Stomach (tissue), 9 donors: ENCODE measurements around the gene CNTN4. TPM values are rescaled to one million over a fixed set of nuclear protein-coding genes. Genes with fewer than 3 reads are reported as not detected.

Source experiments
- DNase-seq, 2 donors: peaks; one replicate each; pipeline versions ENCODE4 v3.0.0 to v3.0.0-alpha.2; 2013 to 2019
- H3K27ac ChIP-seq, 5 donors: fragments of 200-600 bp in 4 of 5; sonication (generic) in 4 of 5; one replicate each; pipeline ENCODE4 v1.5.1; 2013 to 2019; ENCODE audit warnings: mild to moderate bottlenecking in 1 of 5, moderate library complexity in 1 of 5
- H3K27me3 ChIP-seq, 3 donors: fragments of 200-600 bp; sonication (generic); one replicate each; pipeline ENCODE4 v1.5.1; 2017 to 2019; ENCODE audit warnings: mixed run types in 1 of 3
- H3K36me3 ChIP-seq, 4 donors: fragments of 200-600 bp; sonication (generic); 1 replicate in 3 of 4; 2 replicates in 1 of 4; pipeline ENCODE4 v1.5.1; 2016 to 2019
- H3K4me1 ChIP-seq, 4 donors: fragments of 200-600 bp; sonication (generic); one replicate each; pipeline ENCODE4 v1.5.1; 2016 to 2019
- H3K4me3 ChIP-seq, 4 donors: fragments of 200-600 bp; sonication (generic) in 3 of 4; one replicate each; pipeline ENCODE4 v1.5.1; 2016 to 2019; ENCODE audit warnings: mild to moderate bottlenecking in 1 of 4
- H3K9me3 ChIP-seq, 4 donors: fragments of 200-600 bp; sonication (generic); one replicate each; pipeline ENCODE4 v1.5.1; 2016 to 2019
- EP300 ChIP-seq: sonication (generic); formaldehyde crosslinking; IDR thresholded peaks from one replicate; pipeline ENCODE4 v1.6.1; 2017; ENCODE audit warnings: antibody characterized with exemption
- POLR2A ChIP-seq, 4 donors: fragments of 450-650 bp; IDR thresholded peaks; one replicate each; pipeline ENCODE4 v1.6.1; 2016; ENCODE audit warnings: antibody characterized with exemption in 4 of 4, control low read depth in 2 of 4, mild to moderate bottlenecking in 1 of 4, moderate library complexity in 1 of 4
- POLR2AphosphoS5 ChIP-seq, 3 donors: sonication (generic); formaldehyde crosslinking; IDR thresholded peaks; one replicate each; pipeline ENCODE4 v1.6.1; 2016; ENCODE audit warnings: antibody characterized with exemption in 3 of 3
- WGBS, 5 donors: extraction: QIAGEN DNeasy Blood & Tissue Kit in 3 of 5; methylation state at CpG; one replicate each; pipeline versions ENCODE4 v1.1.5 to v1.1.7; 2013 to 2018; 5-methylcytosine and 5-hydroxymethylcytosine counted together
- intact Hi-C: fragments of 100-400 bp; cut with DNase I; formaldehyde crosslinking; loops from one replicate; pipeline ENCODE4 v1.15.1; 2023; ENCODE audit warnings: low total_unique reads
- polyA plus RNA-seq, 3 donors: library from polyadenylated mRNA; stranded (reverse); fragments of 200-250 nt; gene quantifications; one replicate each; pipeline ENCODE4 v1.2.3, GENCODE V29; 2013
- total RNA-seq, 5 donors: library from RNA; depleted of rRNA; stranded (reverse); fragments of >200 nt; gene quantifications; one replicate each; pipeline versions ENCODE4 v1.1.0 to v1.2.3, GENCODE V29; 2014 to 2016
- TF ChIP-seq, protein P1 (sequence below), 7 experiments: fragments of 450-650 bp in 4 of 7; fragments of 200-600 bp in 3 of 7; sonication (generic) in 3 of 7; IDR thresholded peaks; one replicate each; pipeline ENCODE4 v1.5.1; 2016 to 2019; ENCODE audit warnings: antibody characterized with exemption in 7 of 7, control low read depth in 2 of 7, mild to moderate bottlenecking in 1 of 7
- donor health status: healthy with polysubstance abuse.
- donor health status: Bipolar disorder and iron deficiency.
- donor health status: healthy.

CNTN4 gene
- total and polyA plus RNA-seq, 8 donors = 0.45 to 97.0 (median 5.6) TPM

DNA sequence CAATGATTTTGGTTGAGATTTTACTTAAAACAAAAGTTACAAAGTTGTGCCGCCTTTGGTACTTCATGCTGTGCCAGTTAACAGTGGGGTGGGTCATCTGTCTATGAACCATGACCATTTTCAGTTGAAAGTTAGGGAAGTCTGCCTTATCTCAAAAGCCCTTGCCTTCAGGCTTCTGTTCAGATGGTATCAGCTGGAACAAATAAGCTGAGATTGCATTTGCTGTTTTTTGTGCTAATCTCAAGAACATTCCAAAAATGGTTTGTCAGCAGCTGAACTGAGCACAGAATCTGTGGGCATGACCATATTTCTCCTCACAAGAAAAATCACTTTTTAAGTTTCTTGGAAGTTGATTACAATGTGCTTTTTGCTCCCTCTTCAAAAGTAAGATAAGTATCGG lies 869.2 kb downstream of the CNTN4 start:
- Histone ChIP-seq H3K4me1 (no peaks in the 10 kb centered on the region), H3K4me3 (no peak overlapping the region), H3K27ac (no peak overlapping the region), H3K27me3 (no peaks in the 10 kb centered on the region), H3K9me3 (no peaks in the 10 kb centered on the region), H3K36me3 (no peaks in the 10 kb centered on the region)
- intact Hi-C loops = no loop called here
- 37 to 67% (median 56%) methylated on average over 2 of the region's 2 CpGs for WGBS, 5 donors
- TF ChIP-seq, protein P1, sequence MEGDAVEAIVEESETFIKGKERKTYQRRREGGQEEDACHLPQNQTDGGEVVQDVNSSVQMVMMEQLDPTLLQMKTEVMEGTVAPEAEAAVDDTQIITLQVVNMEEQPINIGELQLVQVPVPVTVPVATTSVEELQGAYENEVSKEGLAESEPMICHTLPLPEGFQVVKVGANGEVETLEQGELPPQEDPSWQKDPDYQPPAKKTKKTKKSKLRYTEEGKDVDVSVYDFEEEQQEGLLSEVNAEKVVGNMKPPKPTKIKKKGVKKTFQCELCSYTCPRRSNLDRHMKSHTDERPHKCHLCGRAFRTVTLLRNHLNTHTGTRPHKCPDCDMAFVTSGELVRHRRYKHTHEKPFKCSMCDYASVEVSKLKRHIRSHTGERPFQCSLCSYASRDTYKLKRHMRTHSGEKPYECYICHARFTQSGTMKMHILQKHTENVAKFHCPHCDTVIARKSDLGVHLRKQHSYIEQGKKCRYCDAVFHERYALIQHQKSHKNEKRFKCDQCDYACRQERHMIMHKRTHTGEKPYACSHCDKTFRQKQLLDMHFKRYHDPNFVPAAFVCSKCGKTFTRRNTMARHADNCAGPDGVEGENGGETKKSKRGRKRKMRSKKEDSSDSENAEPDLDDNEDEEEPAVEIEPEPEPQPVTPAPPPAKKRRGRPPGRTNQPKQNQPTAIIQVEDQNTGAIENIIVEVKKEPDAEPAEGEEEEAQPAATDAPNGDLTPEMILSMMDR (IDR thresholded peaks at IDR 0.05) = no peak
- no peak for TF ChIP-seq EP300
- TF ChIP-seq POLR2AphosphoS5 (IDR thresholded peaks at IDR 0.05) = no peak
- no peak for TF ChIP-seq POLR2A (IDR thresholded peaks at IDR 0.05)
- DNase-seq = no peak

DNA sequence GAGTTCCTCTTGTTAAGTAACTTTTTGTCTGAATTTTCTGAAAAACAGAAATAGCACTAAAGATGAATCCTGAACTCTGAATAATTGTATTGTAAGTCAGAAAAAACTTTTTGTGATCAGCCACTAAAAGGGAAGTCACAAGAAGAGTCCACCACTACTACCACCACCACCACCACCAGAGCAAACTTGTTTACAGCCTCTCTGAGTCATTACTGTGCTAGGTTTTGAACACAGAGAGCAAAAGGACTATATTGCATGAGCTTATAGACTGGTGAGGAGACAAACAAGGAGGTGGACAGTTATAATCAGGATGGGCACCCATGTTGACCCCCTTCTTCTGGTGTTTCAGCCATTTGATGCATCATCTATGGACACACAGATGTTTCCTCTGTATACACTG lies 869.8 kb downstream of the CNTN4 start:
- no peak for DNase-seq
- intact Hi-C loops = no loop called here
- no peak for TF ChIP-seq EP300
- H3K4me3 ChIP-seq = no peak overlapping the region
- H3K9me3 ChIP-seq = no peaks in the 10 kb centered on the region
- H3K27ac ChIP-seq = no peak overlapping the region
- H3K27me3 ChIP-seq = no peaks in the 10 kb centered on the region
- H3K36me3 ChIP-seq = no peaks in the 10 kb centered on the region
- H3K4me1 ChIP-seq = no peaks in the 10 kb centered on the region

DNA sequence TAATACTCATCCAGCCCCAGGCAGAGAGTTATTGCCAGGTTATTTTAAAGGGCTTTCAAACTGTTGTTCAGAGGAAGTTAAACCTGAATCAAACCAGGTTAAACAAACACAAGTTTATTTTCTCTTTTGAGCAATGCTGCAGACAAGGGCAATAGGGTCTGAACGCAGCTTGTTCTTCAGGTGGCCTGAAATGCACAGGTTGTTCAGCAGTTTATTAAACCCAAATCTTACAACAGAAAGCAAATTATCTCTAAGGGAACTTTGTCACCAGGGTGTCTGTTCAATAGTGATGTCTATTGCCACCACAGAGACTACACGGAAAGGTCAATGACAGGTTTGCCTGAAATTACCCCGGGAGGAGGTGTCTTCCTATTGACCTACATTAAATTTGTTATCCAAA lies 877.5 kb downstream of the CNTN4 start:
- DNase-seq = no peak
- intact Hi-C loops = no loop called here
- 64 to 71% (median 69%) methylated on average over 3 of the region's 3 CpGs for WGBS, 5 donors
- Histone ChIP-seq H3K4me1 (no peaks in the 10 kb centered on the region), H3K27ac (no peak overlapping the region), H3K36me3 (no peaks in the 10 kb centered on the region), H3K9me3 (no peaks in the 10 kb centered on the region), H3K27me3 (no peaks in the 10 kb centered on the region), H3K4me3 (no peak overlapping the region)
- TF ChIP-seq POLR2AphosphoS5 (IDR thresholded peaks at IDR 0.05) (no peak), POLR2A (IDR thresholded peaks at IDR 0.05) (no peak), EP300 (no peak)
- TF ChIP-seq, protein P1 (IDR thresholded peaks at IDR 0.05) = no peak

DNA sequence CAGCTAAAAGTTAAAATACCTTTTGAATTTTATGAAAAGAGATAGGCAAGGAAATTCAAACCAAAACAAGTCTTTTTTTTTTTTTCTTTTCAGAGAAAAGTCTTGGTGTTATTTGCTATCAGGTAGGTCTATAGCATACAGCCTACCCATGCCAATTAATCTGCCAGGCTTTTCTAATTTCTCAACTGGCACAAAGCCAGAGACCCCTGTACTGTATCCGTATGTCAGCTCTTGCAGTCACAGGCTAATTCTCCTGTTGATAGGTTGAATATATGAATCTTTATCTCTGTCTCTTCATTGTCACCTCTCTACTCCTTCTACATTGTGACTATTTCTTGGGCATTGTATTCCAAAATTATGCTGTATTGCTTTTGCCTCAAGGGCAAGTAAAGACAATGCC lies 878.1 kb downstream of the CNTN4 start:
- TF ChIP-seq POLR2A (IDR thresholded peaks at IDR 0.05) (no peak), EP300 (no peak), POLR2AphosphoS5 (IDR thresholded peaks at IDR 0.05) (no peak)
- TF ChIP-seq, protein P1 (IDR thresholded peaks at IDR 0.05) = no peak
- Histone ChIP-seq H3K4me3 (no peak overlapping the region), H3K27ac (no peak overlapping the region), H3K27me3 (no peaks in the 10 kb centered on the region), H3K4me1 (no peaks in the 10 kb centered on the region), H3K36me3 (no peaks in the 10 kb centered on the region), H3K9me3 (no peaks in the 10 kb centered on the region)
- intact Hi-C loops = no loop called here
- DNase-seq = no peak
- 68 to 87% (median 84%) methylated on average over 1 of the region's 1 CpG for WGBS, 5 donors

DNA sequence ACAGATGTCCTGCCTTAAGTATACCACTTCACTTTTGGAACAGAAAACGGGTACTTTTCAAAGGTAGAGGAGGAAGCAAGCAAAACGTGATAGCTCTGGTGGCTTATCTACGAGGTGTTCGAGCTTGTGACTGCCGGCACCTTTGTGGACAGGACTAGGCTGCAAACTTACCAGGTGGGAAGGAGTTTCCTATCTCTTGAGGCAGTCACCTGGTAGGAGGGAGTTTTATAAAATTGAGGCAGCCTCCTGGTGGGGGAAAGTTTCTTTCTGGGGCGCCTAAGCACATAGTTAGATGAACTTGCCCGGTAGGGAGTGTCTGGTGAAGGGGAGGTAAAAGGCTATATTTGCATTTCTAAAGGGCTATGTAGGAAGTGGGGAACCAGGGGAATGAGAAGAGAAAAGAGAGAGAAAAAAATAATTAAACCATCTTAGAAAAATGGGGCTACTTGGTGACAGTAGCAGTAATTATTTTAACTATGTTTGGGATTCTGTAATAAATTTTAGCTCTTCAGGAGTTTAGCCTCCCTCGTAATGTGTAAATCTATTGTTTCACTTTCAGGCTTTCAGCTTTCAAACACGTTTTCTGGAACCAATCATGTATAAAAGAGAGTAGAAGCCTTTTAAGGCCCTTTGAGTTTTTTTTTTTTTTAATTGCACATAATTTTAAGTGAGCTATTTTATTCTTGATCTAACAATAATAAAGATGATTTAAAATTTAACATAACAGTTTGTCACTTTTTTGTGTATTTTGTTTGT lies 880.5 kb downstream of the CNTN4 start:
- intact Hi-C loops = no loop called here
- H3K4me1 ChIP-seq = no peaks in the 10 kb centered on the region

More for the DNA sequence above, 880.5 kb downstream of the CNTN4 start:
- no peaks in the 10 kb centered on the region for H3K27me3 ChIP-seq
- H3K4me3 ChIP-seq = no peak overlapping the region
- DNase-seq = no peak
- no peaks in the 10 kb centered on the region for H3K9me3 ChIP-seq
- H3K36me3 ChIP-seq = no peaks in the 10 kb centered on the region
- no peak for TF ChIP-seq POLR2A (IDR thresholded peaks at IDR 0.05)
- no peak for TF ChIP-seq POLR2AphosphoS5 (IDR thresholded peaks at IDR 0.05)
- no peak for TF ChIP-seq EP300
- TF ChIP-seq, protein P1 (IDR thresholded peaks at IDR 0.05) = no peak
- H3K27ac ChIP-seq = no peak overlapping the region
- WGBS, 5 donors = 34 to 59% (median 45%) methylated on average over 9 of the region's 9 CpGs
